SK-N-SH (cell line): ENCODE data around the gene ASXL2. TPM values are rescaled to one million over a fixed set of nuclear protein-coding genes. Genes with fewer than 3 reads are reported as not detected.

ENCODE experiments used
- CTCF ChIA-PET: fragments of 300-600, 350-600 bp; formaldehyde crosslinking; extraction: SDS; loops from one replicate; lab custom pipeline; 2021; lab: Yijun Ruan, JAX
- POLR2A ChIA-PET: fragments of 350-600 bp; sonication (Branson Sonifier 250); formaldehyde crosslinking; extraction: SDS; loops from one replicate; lab custom pipeline; 2020; ENCODE audit warnings: antibody characterized with exemption, inconsistent platforms; lab: Yijun Ruan, JAX
- DNase-seq: peaks from one replicate; pipeline ENCODE4 v3.0.0; 2012
- H2AFZ ChIP-seq: fragments of 200-600 bp; sonication (generic); 2 replicates; pipeline ENCODE4 v1.8.1; 2016; ENCODE audit warnings: antibody characterized with exemption, mild to moderate bottlenecking, low read depth
- H3F3A ChIP-seq: fragments of 200-600 bp; sonication (generic); replicated peaks from 2 replicates; pipeline ENCODE3; 2016; ENCODE audit warnings: antibody characterized with exemption, mild to moderate bottlenecking; ENCODE audit not compliant: insufficient read depth
- H3K27ac ChIP-seq, 2 experiments: fragments of 200-500 bp in 1 of 2; fragments of 200-600 bp in 1 of 2; sonication (Bioruptor generic) in 1 of 2; sonication (generic), shearing (Covaris generic) in 1 of 2; 2 replicates each; pipeline versions ENCODE4 v1.5.1 to v1.6.1; 2014 to 2016; ENCODE audit warnings: low read depth in 2 of 2, inconsistent platforms in 1 of 2, low read length in 1 of 2, mild to moderate bottlenecking in 1 of 2, mixed read lengths in 1 of 2
- H3K27me3 ChIP-seq: fragments of 200-600 bp; sonication (generic), shearing (Covaris generic); 2 replicates; pipeline ENCODE4 v1.6.1; 2016; ENCODE audit warnings: mixed run types; ENCODE audit not compliant: insufficient read depth
- H3K36me3 ChIP-seq, 2 experiments: fragments of 200-500 bp in 1 of 2; fragments of 200-600 bp in 1 of 2; sonication (Bioruptor generic) in 1 of 2; sonication (generic) in 1 of 2; replicated peaks in 1 of 2; 2 replicates each; pipeline versions ENCODE3 to v1.5.1; 2014 to 2016; ENCODE audit warnings: low read length in 1 of 2, mild to moderate bottlenecking in 1 of 2; ENCODE audit not compliant: insufficient read depth in 2 of 2, control insufficient read depth in 1 of 2
- H3K4me1 ChIP-seq, 2 experiments: fragments of 200-500 bp in 1 of 2; fragments of 200-600 bp in 1 of 2; sonication (Bioruptor generic) in 1 of 2; sonication (generic), shearing (Covaris generic) in 1 of 2; 2 replicates each; pipeline versions ENCODE4 v1.5.1 to v1.6.1; 2014 to 2016; ENCODE audit warnings: low read depth in 1 of 2, low read length in 1 of 2, mixed run types in 1 of 2; ENCODE audit not compliant: insufficient read depth in 2 of 2, control insufficient read depth in 1 of 2
- H3K4me2 ChIP-seq: fragments of 200-600 bp; sonication (generic), shearing (Covaris generic); 2 replicates; pipeline ENCODE4 v1.6.1; 2017; ENCODE audit warnings: mixed run types
- H3K4me3 ChIP-seq, 2 experiments: fragments of 200-500 bp in 1 of 2; fragments of 200-600 bp in 1 of 2; sonication (Bioruptor generic) in 1 of 2; sonication (generic), shearing (Covaris generic) in 1 of 2; 2 replicates each; pipeline versions ENCODE4 v1.5.1 to v1.8.1; 2014 to 2016; ENCODE audit warnings: low read depth in 2 of 2, inconsistent platforms in 1 of 2, low read length in 1 of 2, mild to moderate bottlenecking in 1 of 2, mixed read lengths in 1 of 2, moderate library complexity in 1 of 2
- H3K79me2 ChIP-seq: fragments of 200-600 bp; sonication (generic); 2 replicates; pipeline ENCODE4 v1.8.1; 2017; ENCODE audit warnings: mild to moderate bottlenecking; ENCODE audit not compliant: insufficient read depth
- H3K9ac ChIP-seq: fragments of 200-600 bp; sonication (generic); 2 replicates; pipeline ENCODE4 v1.6.1; 2017; ENCODE audit warnings: mixed run types
- H3K9me2 ChIP-seq: fragments of 200-600 bp; sonication (generic); 2 replicates; pipeline ENCODE4 v1.6.1; 2017; ENCODE audit warnings: mixed run types
- H3K9me3 ChIP-seq: fragments of 200-600 bp; sonication (generic); 2 replicates; pipeline ENCODE4 v1.6.1; 2017; ENCODE audit warnings: mixed run types, mild to moderate bottlenecking, moderate library complexity
- H4K20me1 ChIP-seq: fragments of 200-600 bp; sonication (generic); 2 replicates; pipeline ENCODE4 v1.6.1; 2017; ENCODE audit warnings: mild to moderate bottlenecking, mixed run types; ENCODE audit not compliant: insufficient read depth
- EZH2phosphoT487 ChIP-seq: fragments of 200-600 bp; sonication (generic); IDR thresholded peaks from 2 replicates; pipeline ENCODE4 v1.6.1; 2017; ENCODE audit warnings: low read depth, mixed run types, mild to moderate bottlenecking, antibody characterized with exemption, moderate library complexity, borderline replicate concordance
- GABPA ChIP-seq: IDR thresholded peaks from 2 replicates; pipeline ENCODE4 v1.4.0; 2012; ENCODE audit warnings: low read depth, mild to moderate bottlenecking
- NRF1 ChIP-seq: IDR thresholded peaks from 2 replicates; pipeline ENCODE4 v1.6.1; 2012; ENCODE audit warnings: low read depth, mild to moderate bottlenecking, low read length
- RXRA ChIP-seq: IDR thresholded peaks from 2 replicates; pipeline ENCODE4 v1.4.0; 2012; ENCODE audit warnings: low read depth, mild to moderate bottlenecking, borderline replicate concordance
- TAF1 ChIP-seq: IDR thresholded peaks from 2 replicates; pipeline ENCODE4 v1.6.1; 2012; ENCODE audit warnings: low read depth, mild to moderate bottlenecking, low read length, moderate library complexity, borderline replicate concordance
- YY1 ChIP-seq: IDR thresholded peaks from 2 replicates; pipeline ENCODE4 v1.4.0; 2012; ENCODE audit warnings: low read depth, mild to moderate bottlenecking
- WGBS: methylation state at CpG from one replicate; pipeline ENCODE4 v1.1.6; 2017; ENCODE audit warnings: low lambda C conversion rate; 5-methylcytosine and 5-hydroxymethylcytosine counted together
- polyA plus RNA-seq, 3 experiments: library from polyadenylated mRNA; depleted of rRNA; stranded (reverse); fragments of >200 nt; gene quantifications; 2 replicates each; pipeline ENCODE4 v1.2.3, GENCODE V29; 2012
- TF ChIP-seq, protein P1 (sequence below): fragments of 150-350 bp; IDR thresholded peaks from 2 replicates; pipeline ENCODE4 v1.6.1; 2017; ENCODE audit warnings: antibody characterized with exemption, low read length, low read depth, borderline replicate concordance
- TF ChIP-seq, protein P2 (sequence below): fragments of 200-600 bp; sonication (generic); IDR thresholded peaks from 2 replicates; pipeline ENCODE4 v1.6.1; 2017; ENCODE audit warnings: antibody characterized with exemption, mild to moderate bottlenecking, moderate library complexity
- TF ChIP-seq, protein P3 (sequence below): IDR thresholded peaks from 2 replicates; pipeline ENCODE4 v1.6.1; 2012; ENCODE audit warnings: mild to moderate bottlenecking, low read depth, low read length, moderate library complexity

Gene ASXL2
- polyA plus RNA-seq, 1 of the 3 experiments (the other 2 are of a cell fraction) = 4.8 TPM

DNA sequence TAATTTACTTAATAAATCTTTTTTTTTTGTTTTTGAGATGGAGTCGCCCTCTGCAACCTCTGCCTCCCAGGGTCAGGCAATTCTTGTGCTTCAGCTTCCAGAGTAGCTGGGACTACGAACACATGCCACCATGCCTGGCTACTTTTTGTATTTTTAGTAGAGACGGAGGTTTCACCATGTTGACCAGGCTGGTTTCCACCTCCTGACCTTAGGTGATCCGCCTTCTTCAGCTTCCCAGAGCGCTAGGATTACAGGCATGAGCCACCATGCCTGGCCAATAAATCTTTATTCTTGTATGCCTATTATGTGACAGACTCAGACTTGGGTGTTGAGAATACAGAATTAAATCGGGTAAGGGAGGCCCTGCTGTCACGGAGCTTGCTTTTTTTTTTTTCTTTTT lies 16.7 kb upstream of the ASXL2 start:
- DNase-seq = no peak
- Histone ChIP-seq H2AFZ (no peak overlapping the region), H3F3A (no peaks in the 10 kb centered on the region), H3K27me3 (no peaks in the 10 kb centered on the region)
- CTCF ChIA-PET = interaction anchor here (0.8 to 2.0 kb wide), 8 partner anchors 8 to 97 kb away, joined by 3 to 6 read pairs (median 3); no protein-coding TSS in a partner anchor
- TF ChIP-seq RXRA (no peak), TAF1 (no peak), YY1 (no peak), GABPA (no peak), NRF1 (no peak), EZH2phosphoT487 (no peak)
- TF ChIP-seq, protein P1, sequence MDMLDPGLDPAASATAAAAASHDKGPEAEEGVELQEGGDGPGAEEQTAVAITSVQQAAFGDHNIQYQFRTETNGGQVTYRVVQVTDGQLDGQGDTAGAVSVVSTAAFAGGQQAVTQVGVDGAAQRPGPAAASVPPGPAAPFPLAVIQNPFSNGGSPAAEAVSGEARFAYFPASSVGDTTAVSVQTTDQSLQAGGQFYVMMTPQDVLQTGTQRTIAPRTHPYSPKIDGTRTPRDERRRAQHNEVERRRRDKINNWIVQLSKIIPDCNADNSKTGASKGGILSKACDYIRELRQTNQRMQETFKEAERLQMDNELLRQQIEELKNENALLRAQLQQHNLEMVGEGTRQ = no peak
- TF ChIP-seq, protein P2, sequence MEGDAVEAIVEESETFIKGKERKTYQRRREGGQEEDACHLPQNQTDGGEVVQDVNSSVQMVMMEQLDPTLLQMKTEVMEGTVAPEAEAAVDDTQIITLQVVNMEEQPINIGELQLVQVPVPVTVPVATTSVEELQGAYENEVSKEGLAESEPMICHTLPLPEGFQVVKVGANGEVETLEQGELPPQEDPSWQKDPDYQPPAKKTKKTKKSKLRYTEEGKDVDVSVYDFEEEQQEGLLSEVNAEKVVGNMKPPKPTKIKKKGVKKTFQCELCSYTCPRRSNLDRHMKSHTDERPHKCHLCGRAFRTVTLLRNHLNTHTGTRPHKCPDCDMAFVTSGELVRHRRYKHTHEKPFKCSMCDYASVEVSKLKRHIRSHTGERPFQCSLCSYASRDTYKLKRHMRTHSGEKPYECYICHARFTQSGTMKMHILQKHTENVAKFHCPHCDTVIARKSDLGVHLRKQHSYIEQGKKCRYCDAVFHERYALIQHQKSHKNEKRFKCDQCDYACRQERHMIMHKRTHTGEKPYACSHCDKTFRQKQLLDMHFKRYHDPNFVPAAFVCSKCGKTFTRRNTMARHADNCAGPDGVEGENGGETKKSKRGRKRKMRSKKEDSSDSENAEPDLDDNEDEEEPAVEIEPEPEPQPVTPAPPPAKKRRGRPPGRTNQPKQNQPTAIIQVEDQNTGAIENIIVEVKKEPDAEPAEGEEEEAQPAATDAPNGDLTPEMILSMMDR = no peak
- TF ChIP-seq, protein P3, sequence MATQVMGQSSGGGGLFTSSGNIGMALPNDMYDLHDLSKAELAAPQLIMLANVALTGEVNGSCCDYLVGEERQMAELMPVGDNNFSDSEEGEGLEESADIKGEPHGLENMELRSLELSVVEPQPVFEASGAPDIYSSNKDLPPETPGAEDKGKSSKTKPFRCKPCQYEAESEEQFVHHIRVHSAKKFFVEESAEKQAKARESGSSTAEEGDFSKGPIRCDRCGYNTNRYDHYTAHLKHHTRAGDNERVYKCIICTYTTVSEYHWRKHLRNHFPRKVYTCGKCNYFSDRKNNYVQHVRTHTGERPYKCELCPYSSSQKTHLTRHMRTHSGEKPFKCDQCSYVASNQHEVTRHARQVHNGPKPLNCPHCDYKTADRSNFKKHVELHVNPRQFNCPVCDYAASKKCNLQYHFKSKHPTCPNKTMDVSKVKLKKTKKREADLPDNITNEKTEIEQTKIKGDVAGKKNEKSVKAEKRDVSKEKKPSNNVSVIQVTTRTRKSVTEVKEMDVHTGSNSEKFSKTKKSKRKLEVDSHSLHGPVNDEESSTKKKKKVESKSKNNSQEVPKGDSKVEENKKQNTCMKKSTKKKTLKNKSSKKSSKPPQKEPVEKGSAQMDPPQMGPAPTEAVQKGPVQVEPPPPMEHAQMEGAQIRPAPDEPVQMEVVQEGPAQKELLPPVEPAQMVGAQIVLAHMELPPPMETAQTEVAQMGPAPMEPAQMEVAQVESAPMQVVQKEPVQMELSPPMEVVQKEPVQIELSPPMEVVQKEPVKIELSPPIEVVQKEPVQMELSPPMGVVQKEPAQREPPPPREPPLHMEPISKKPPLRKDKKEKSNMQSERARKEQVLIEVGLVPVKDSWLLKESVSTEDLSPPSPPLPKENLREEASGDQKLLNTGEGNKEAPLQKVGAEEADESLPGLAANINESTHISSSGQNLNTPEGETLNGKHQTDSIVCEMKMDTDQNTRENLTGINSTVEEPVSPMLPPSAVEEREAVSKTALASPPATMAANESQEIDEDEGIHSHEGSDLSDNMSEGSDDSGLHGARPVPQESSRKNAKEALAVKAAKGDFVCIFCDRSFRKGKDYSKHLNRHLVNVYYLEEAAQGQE = no peak
- TF ChIP-seq, all 33 proteins: peak for 0
- no peak overlapping the region for H3K9ac ChIP-seq
- WGBS = 84% methylated on average over 7 of the region's 7 CpGs
- H3K36me3 ChIP-seq = no peaks in the 10 kb centered on the region
- POLR2A ChIA-PET = interaction anchor here (0.6 to 1.2 kb wide), 2 partner anchors 12 to 16 kb away, joined by 3 to 5 read pairs; partner anchors contain the start of gene ASXL2
- H4K20me1 ChIP-seq = no peaks in the 10 kb centered on the region
- H3K9me2 ChIP-seq = no peaks in the 10 kb centered on the region
- H3K4me3 ChIP-seq = no peak overlapping the region
- H3K9me3 ChIP-seq = no peaks in the 10 kb centered on the region
- no peak overlapping the region for H3K27ac ChIP-seq
- H3K79me2 ChIP-seq = no peaks in the 10 kb centered on the region
- H3K4me1 ChIP-seq = peaks cover 0 to 4% of the 10 kb centered on the region in 2 experiments; a peak in 1 of 4 replicates
- H3K4me2 ChIP-seq = no peak overlapping the region
